GM19463 (cell line): ENCODE data around the gene CLINT1.
A peak's percentile ranks its signal among the peaks of the same experiment; 100 is the strongest.
"Not testable (repeated sequence)": the region's sequence is repeated elsewhere in the genome, so short reads cannot be mapped to it uniquely, and the experiment has no call there.

ENCODE experiments used
- ATAC-seq: cut with Tn5 transposase; IDR thresholded peaks from one replicate; pipeline ENCODE4 v1.9.1; 2021; ENCODE audit warnings: mild to moderate bottlenecking, moderate library complexity; ENCODE audit not compliant: unreplicated experiment

Gene CLINT1

DNA sequence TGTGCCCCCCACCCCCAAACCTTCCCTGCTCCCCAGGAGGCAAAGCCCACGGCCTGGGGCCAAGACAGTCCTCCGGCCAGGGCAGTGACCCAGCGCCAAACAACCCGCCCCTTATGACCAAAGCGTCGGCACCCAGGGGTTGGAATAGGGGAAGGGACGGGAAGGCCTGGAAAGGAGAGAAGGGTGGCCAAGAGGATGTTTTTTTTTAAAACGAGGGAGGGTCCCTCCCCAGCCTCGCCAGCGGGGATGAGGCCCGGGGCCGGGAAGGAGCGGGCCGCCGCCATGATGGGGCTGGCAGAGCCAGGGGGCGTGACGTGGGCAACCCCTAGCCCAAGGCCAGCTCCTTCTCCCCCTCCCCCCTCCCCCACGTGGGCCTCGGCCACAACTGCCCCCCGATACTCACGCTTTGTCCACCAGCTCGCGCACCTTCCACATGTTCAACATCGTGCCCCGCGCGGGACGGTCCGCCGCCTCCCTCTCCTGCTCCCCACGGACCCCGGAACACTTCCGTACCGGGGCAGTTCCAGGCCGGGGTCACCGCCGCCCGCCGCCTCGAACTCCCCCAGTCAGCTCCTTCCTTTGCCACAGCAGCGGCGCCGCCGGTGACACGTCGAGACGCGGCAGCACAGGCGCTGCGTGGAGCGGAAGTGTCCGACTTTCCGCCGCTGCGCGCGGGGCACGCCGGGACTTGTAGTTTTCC is at the start of gene CLINT1:
Gene CLINT1, minus strand, starts transcription at position 619 of the 700 bp plus-strand sequence. Its CDS starts 175 bp downstream, at position 444.
- ATAC-seq, result peak; percentile 57

DNA sequence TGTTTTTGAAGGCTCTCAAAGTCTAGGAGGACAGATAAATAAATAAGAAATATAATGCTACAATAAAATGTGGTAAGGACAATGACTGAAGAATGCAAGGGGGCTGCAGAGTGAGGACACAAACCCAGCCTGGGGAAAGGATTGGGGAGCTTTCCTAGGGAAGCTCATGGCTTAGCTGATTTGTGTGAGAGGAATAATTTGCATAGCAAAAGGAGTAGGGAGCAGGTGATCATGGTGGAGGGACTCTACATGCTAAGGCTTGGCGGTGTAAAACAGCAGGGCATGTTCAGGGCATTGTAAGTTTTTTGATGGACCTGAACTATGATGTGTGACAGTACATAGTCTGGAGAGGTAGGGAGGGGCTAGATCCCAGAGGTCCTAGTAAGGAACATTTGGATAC is 49.5 kb upstream of the CLINT1 start:
- ATAC-seq, result no peak

DNA sequence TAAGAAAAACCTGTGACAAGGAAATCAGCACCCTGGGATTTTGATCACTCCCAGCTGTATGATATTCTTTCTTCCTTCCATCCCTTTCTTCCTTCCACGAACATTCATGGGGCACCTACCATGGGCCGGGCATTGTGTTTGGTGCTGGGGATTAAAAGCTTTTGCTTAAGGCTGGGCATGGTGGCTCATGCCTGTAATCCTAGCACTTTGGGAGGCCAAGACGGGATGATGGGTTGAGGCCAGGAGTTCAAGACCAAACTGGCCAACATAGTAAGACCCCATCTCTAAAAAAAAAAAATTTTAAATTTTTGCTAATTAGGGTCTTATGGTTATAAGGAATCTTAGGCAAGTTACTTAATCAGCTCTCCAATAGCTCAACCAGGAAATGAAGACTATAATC is 48.5 kb upstream of the CLINT1 start:
- ATAC-seq, result no peak

DNA sequence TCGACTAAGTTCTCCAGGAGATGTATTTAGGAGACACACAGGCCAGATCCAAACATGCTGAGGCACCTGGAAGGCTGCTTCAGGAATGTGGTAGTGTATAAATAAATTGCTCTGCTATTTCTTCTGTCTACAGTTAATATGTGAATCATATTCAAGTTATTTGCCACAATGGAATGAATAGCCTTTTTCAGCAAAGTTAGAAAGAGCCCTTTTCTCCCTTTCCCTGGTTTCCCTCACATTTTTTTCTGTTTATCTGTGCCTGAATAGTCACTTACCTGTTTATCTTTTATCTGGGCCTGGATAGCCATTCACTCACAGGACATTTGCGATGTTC is 44.1 kb upstream of the CLINT1 start:
- no peak for ATAC-seq

DNA sequence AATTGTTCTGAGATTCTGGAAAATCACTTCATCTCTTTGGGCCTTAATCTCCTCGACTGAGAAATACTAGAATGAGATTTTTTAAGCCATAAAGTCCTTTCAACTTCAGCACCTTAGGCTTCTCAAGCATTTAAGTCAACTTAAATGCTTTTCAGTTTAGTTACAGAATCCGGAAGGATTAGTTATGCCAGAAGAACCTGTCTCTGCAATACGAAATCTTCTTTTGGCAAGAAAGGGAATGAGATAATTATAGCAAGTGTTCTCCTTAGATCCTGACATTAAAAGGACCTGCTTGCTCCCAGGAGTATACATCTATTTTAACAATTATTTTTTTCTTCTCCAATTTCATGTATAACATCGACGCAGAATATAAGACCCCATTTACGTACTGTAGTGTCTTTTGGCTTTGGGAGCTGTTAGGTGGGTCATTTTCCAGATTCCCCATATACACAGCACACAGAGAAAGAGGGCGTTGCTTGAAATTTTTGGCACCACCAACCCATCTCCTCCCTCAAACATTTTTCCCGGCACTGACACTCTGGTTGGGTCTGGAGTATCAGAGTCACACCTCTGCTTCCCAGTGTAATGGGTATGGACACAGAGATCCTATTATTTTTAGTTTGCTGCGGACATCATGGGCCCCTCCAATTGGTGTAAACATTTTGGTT is 43.6 kb upstream of the CLINT1 start:
- no peak for ATAC-seq

DNA sequence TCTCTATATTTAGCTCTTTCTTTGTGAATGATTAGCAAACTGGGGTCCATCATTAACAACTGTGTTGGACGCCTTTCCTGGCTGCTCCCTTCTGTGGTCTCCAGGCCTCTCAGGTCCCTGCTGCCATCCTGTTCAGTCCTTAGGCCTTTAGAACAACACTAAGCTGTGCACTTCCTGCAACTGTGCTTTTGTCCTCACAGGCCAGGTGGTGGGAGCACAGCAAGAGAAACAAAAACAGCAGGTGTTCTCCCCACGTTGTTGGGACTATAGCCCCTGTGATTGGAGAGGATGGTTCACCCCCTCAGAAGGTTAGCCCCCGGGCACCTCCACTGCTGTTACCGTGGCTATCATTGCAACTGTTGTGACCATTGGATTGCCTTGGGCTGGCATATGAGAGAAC is 41.7 kb upstream of the CLINT1 start:
- ATAC-seq, result peak; percentile 61

DNA sequence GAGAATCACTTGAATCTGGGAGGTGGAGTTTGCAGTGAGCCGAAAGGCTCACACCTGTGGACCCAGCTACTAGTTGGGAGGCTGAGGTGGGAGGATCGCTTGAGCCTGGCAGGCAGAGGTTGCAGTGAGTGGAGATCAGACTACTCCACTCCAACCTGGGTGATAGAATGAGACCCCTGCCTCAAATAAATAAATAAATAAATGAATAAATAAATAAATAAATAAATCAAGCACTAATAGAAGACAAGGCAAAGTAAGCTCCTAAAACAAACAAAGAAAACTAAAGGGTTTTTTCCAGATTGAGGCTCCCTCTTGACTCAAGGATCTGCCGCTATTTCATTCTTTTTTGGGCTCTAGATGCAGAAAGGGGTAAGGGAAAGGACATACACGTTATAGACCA is 34.7 kb upstream of the CLINT1 start:
- no peak for ATAC-seq

DNA sequence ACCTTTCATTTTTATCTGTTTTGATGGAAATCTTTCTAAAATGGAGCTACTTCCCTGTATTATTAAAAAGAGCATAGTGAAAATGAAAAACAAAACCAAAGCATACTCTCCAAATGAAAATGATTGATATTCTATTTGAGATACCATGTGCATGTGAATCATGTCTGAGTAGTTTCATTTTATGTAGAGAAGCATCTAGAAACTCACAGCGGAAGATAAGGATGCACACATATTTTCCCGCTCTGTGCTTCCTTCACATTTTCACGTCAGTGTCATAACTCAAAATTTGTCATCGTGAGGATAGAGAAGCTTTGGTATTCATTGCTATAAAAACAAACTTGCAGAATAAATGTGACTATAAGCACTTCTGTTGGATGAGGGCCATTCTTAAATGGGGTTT is 34.0 kb upstream of the CLINT1 start:
- ATAC-seq, result no peak

DNA sequence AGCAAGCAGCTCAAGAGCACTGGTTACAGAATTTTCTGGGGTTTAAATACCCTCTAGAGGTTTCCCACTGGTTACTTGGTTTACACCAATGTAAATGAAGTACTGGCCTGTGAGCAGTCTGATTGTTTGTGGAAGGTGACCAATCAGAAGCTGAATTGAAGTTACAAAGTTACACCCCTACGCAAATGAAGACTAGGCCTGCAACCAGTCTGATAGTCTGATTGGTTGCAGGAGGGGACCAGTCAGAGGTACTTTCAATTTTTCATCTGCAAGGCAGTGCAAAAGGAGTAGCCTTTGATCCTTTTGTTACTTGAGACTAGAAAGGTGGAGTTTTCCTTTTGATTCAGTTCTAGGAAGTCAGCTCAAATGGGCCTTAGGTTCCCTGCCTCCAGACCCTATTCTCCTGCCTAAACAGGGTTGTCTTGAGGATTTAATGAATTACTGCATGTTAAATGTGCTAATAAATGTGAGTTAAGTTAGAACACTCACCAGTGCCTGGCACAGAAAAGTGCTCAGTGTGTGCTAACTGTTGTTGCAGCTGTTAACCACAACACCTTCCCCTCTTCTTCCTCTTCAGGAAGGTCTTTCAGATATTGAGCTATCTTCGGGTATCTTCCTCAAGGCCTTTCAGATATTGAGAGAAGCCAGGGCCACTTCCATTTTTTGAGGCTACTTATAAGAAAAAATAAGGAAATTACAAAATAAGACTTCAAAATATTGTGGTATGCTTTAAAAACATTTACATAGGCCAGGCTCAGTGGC is 32.1 kb upstream of the CLINT1 start:
- no peak for ATAC-seq

DNA sequence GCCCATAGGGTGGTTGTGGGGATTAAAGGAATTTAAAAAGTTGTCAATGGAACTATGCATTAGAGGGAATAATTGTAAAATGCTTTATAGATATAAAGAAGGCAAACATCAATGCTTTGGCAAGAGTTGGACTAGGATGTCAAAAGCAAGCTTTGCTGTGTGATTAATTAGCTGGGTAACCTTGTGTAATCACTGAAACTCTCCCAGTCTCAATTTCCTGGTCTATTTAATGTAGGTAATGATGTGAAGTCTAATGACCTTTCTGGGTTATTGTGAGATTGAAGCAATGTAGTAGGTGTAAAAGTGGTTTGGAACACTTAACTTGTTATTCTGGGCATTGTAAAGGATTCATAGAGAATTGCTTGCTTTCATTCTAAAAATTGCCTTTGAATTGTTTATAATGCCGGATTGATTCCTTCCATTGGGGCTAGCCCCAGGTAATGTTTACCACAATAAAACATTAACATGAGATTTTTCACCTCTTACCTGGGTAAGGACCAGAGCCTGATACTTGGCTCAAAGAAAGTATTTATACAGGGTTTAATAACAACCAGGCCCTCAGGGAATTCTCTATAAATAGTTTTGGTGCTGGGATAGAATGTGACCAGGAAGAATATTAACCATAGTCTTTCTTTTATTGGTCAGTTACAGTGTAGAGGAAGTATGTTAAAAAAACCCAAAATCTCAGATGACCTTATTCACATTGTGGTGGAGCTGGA is 30.0 kb upstream of the CLINT1 start:
- no peak for ATAC-seq

DNA sequence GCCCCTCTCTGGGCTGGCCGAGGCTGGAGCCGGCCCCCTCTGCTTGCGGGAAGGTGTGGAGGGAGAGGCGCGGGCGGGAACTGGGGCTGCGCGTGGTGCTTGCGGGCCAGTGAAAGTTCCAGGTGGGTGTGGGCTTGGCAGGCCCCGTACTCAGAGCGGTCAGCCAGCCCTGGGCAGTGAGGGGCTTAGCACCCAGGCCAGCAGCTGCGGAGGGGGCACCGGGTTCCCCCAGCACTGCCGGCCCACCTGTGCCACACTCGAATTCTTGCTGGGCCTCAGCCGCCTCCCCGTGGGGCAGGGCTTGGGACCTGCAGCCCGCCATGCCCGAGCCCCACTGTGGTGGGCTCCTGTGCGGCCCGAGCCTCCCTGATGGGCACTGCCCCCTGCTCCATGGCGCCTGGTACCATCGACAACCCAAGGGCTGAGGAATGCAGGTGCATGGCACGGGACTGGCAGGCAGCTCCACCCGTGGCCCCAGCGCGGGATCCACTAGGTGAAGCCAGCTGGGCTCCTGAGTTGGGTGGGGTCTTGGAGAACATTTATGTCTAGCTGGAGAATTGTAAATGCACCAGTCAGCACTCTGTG is 27.9 kb upstream of the CLINT1 start:
- ATAC-seq, result no peak

DNA sequence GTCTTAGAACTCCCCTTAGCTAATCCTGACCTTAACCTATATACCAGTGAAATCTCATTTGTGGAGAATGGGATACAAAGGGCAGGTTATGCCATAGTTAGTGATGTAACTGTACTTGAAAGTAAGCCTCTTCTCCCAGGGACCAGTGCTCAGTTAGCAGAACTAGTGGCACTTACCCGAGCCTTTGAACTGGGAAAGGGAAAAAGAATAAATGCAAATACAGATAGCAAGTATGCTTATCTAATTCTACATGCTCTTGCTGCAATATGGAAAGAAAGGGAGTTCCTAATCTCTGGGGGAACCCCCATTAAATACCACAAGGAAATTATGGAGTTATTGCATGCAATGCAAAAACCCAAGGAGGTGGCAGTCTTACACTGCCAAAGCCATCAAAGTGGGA is 26.1 kb upstream of the CLINT1 start:
- ATAC-seq, result not testable (repeated sequence)

DNA sequence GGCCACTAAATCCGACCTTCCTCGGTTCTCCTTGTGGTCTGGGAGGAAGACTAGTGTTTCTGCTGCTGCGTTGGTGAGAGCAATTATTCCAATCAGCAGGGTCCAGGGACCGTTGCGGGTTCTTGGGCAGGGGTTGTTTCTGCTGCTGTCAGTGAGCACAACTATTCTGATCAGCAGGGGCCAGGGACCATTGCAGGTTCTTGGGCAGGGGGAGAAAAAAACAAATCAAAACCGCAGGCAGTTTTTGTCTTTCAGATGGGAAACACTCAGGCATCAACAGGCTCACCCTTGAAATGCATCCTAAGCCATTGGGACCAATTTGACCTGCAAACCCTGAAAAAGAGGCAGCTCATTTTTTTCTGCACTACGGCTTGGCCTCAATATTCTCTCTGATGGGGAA is 22.6 kb upstream of the CLINT1 start:
- not testable (repeated sequence) for ATAC-seq

DNA sequence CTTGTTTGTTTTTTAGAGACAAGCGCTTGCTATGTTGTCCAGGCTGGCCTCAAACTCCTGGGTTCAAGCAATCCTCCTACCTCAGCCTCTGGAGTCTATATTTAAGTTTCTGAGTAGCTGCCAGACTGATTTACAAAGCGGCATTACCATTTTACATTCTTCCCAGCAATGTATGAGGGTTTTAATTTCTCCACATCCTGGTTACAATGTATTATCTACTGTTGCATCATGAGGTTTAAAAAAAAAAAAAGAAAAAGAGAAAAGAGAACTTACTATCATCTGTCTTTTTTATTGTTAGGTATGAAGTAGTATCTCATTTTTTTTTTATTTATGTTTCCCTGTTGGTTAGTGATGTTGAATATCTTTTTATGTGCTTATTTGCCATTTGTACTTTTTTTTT is 18.9 kb upstream of the CLINT1 start:
- ATAC-seq, result no peak

DNA sequence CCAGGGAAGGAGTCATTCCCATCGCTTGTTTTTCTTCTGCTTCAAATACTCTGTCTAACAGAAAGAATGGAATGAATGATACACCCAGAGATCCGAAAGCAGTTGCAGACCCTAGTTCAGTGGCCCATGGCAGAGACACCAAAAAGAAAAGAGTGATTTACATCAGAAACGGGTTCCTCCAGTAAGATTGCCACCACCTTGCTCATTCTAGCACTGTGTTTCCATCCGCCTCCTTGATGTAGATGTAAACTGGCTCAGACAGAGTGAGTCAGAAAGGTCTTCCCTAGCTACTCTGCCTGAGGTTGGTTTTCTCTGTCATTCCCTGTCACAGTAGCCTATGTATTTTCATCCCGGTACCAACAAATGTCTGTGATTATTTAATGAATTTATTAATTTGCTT is 15.9 kb upstream of the CLINT1 start:
- ATAC-seq, result no peak

DNA sequence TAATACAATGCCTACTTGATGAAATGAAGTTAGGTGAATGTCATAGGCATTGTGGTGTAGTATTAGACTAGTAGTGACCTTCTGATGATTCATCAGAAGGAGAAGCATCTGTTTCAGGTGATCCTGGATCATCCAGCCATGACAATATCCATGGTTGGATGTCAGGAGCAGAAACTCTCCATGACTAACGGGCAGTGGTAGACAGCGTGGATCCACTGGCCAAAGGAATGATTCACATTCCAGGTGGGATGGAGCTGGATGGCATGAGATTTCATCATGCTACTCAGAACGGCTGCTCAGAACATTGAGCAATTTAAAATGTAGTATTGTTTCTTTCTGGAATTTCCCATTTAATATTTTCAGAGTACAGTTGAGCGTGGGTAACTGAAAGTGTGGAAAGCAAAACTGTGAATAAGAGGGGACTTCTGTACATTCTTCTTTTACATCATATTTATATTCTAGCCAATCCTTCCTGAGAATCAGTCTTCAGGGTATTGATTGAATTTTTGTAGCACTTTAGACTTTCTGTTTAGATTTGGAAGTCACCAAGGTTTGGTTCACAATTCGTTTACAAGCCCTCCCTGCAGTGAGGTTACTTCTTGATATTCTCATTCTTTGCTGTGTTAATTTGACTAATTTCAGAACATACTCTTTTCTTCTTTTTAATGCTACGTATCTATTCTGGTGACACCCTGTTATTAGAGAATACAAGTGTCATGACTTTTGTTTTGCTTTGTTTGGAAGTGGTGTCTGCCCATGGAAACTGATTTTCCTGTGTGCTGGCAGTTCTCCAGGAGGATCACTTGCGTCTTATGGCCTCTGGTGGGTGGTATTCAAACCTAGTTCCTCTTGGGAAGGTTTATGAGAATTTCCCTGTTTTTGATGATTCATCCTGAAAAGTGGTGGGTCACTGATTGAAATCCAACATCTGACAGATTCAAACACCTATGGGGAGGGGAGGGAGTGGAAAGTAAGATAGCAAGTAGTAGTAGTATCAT is 12.2 kb upstream of the CLINT1 start:
- ATAC-seq, result no peak

DNA sequence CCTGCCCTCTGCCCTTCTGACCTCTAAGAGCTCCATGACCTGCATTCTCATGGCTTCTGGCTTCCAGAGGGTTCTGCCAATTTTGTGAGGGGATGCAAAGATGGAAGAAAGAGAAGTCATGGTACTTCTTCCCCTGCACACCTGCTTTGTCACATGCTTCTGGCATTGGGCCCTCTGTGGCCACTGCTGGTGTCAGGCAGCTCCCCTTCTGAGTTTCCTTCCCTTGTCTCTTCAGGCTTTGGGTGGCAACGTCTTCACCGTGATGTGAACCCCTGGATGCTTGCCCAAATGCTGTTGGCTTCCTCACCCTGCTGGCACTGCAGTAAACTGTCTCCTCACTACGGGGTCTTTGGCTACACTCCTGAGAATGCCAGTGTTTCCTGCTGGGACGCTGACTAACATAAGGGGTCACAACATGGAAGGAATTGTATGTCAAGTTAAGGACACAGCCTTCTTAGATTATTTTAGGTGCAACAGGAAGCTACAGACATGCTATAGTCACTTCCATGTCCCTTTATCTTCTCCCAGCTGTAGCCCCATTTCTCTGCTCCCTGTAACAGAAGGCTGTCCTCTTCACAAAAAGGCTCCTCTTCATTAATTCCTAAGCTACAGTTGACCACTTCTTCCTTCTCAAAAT is 8.9 kb upstream of the CLINT1 start:
- no peak for ATAC-seq

DNA sequence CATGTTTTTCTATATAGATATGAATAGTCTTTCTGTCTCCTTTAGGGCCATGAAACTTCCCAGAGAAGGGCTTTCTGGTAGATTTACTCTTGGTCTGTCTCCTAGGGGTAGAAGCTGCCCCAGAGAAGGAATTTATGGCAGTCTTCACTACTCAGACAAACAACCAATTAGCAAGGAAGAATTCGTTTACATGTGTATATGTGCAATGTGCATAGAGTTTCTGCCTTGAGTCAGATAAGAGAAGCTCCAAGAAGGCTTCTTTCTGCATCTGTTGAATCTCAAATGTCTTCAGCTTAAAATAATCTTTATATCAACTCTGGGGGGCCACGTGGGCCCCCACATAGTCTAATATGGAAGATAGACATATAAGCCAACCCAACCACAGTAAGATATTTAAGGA is 7.6 kb upstream of the CLINT1 start:
- ATAC-seq, result no peak

DNA sequence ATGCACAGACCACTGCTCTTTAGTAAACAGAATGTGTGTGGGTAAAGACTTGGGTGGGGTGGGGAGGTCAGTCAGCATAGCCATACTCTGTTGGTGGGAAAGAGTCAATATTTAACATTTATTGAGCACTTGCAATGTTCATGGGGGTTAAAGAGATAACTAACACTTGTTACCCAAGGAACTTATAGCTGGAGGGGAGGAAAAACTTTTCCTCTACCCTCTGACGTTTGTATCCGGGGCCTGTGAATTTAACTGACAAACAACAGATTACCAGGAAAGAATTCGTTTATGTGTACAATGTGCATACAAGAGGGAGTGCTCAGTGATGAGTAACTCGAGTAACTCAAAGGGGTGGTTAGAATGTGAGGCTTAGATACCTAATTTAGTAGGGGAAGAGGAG is 6.8 kb upstream of the CLINT1 start:
- no peak for ATAC-seq
